SW 1271 (cell line): Measurements from ENCODE around the gene COL5A1.

Experiments
- DNase-seq, 2 experiments: peaks; one replicate each; lab custom pipeline; 2025; lab: John Stamatoyannopoulos, UW

Gene COL5A1

DNA sequence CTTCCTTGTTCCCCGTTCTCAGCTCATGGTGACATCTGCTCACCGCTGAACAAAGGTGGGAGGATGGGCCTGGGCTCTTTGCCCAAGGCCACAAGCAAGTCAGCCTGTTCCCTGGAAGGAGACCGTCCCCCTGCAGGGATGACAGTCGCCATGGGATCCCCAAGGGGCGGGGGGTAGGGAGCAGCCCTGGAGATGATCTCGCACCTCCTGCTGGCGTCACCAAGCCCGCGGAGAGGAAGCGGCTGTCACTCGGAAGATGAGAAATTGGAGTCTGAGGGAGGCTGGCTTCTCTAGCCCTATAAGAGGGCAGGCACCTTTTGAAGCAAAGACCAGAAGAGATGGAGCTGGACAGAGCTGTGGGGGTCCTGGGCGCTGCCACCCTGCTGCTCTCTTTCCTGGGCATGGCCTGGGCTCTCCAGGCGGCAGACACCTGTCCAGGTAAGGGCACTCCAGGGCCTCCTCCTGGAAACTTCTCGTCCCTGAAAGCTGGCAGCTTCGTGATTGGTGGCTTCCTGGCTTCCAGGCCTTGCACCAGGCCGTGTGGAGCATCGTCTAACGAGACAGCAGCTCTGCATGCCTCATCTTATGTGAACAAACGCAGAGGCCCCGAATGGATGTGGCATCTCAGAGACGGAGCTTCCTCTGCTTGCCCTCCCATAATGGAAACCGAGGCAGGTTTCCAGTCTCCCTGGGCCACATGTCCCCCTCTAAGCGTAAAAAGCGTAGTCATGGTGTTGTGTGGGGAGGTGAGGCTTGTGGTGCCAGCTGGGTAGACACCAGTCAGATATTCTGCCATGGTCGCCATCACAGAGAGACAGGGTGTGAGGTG is 239.1 kb downstream of the COL5A1 start, which contains the start of gene FCN2:
TSS of gene FCN2 (plus strand) at position 327 of the 829 bp plus-strand sequence. CDS start at position 339, 12 bp downstream.
- DNase-seq, result no peak

DNA sequence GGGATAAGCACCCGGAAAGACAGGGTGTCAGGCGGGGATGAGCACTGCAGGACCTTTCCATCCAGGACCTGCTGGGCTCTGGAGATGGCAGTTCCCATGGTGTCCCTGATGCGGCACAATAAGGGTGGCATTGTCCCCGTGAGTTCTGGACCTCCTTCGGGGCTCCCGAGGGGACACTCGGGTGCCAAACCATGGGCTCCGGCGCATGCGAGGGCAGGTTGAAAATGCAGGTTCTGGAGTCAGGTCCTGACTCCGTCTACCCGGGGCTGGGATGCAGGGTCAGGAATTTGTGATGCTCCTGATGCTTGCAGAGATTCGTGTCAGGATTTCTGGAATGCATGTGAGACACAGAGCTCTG is 239.7 kb downstream of the COL5A1 start:
- no peak for DNase-seq

GRCh38 chr9:134882204-134882785 is 240.7 kb downstream of the COL5A1 start:
- DNase-seq, result no peak

- DNase-seq, result no peak
Measured at GRCh38 chr9:134883040-134883782, 241.6 kb downstream of the COL5A1 start.

GRCh38 chr9:134884492-134884891 is 242.9 kb downstream of the COL5A1 start:
- DNase-seq, result no peak

DNA sequence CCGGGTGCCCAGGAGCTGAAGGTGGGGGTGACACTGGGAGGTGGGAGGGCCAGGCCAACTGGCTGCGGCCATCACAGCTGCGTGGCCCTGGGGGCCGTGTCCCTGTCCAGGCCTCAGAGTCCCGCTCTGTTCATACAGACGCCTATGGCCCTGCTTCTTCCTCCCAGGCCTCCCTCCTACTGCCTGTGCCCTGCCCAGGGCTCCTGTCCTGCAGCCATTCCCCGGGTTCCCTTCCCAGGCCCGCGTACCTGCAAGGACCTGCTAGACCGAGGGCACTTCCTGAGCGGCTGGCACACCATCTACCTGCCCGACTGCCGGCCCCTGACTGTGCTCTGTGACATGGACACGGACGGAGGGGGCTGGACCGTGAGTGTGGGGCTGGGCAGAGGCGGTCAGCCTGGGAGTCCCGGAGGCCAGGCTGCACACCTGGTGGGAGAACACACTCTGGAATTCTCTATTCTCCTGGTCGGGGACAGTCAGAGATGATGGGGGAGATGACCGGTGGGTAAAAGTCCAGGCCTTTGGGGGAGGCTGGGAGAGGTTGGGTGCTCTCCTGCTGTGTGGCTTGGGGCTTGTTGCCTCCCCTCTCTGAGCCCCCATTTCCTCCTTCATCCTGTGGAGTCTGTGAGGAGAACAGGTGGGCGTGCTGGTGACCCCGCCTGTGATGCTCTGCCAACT is 243.5 kb downstream of the COL5A1 start:
- no peak for DNase-seq

GRCh38 chr9:134885679-134886412 is 244.2 kb downstream of the COL5A1 start:
- DNase-seq, result no peak

DNA sequence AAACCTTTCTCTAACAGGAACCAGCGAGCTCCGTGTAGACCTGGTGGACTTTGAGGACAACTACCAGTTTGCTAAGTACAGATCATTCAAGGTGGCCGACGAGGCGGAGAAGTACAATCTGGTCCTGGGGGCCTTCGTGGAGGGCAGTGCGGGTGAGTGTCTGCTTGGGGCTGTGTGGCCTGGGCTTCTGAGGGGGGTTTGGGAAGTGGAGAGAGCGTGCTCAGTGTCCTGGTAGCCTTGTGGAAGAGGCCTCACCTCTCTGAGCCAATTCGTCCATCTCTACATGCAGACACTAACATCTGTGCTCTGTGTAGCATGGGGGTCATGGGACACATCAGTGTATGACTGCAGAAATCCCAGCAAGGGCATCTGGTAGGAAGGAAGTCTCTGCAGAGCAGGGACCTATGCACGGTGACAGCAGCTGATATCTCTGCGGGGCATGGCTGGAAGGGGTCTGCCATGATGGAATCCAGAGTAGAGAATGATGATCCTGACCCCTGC is 244.9 kb downstream of the COL5A1 start:
- DNase-seq, result no peak

- no peak for DNase-seq
Measured at GRCh38 chr9:134887219-134887618, 245.6 kb downstream of the COL5A1 start.

DNA sequence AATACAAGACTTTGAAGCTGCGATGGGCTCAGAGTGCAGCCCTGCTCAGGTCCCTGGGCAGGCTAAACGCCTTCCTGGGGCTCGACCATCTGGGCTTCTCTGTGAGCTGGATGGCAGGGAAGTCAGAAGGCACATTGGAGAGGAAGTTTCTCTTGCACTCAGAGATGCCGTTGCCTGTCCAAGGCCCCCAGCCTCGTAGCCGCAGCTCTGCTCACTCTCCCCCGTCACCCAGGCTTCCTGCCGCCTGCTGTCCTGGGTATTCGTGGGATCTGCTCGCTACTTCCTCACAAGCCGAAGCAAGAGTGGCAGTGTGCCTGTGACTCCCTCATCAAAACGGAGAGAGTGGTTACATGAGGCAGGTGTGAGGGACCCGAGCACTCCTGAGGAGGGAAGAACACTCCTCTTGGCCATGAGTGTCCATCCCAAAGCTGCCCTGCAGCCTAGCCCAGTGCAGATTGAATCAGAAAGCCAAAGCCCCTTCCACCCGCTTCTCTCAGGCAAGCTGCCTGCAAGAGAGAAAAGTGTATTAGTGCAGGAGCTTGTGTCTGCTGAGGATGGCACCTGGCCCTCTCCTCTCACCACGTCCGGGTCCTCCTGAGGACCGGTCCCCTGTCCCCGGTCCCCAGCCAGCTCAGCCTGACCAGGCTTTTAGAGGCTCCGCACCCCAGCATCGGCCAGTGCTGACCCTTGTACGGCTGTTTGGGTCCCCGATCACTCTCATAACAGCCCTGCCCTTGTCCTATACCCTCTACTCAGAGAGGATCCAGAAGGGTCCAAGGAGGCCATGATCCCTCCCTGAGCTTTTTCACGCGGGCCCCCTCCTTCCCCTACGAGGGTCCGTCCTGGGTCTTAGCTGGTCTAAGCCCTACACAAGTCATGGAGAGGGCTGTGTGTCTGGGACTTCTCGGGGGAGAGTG is 246.3 kb downstream of the COL5A1 start:
- no peak for DNase-seq

DNA sequence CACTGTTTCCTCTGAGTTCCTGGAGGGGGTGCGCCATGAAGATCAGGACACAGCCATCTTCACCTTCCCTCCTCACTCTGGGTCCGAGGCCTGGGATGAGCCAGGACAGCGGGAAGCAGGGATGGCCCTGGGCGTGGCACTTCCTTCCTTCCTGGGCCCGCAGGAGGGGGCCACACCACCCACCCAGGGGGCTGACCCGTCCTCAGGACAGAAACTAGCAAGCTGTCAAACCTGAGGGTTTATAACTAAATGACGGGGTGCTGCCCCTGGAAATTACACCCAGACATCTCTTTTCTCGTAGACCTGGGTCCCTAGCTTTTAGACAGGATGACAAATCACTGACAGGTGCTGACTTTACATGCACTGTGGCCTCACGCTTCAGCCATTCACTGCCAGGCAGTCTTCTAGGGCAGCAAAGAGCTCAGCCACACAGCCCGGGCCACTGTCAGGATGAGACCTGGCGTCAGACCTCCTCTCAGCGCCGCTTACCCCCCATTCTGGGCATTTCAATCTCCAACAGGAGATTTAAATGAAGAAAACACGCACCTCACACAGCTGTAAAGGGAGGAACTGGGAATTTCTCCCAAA is 247.1 kb downstream of the COL5A1 start:
- DNase-seq, result no peak

DNA sequence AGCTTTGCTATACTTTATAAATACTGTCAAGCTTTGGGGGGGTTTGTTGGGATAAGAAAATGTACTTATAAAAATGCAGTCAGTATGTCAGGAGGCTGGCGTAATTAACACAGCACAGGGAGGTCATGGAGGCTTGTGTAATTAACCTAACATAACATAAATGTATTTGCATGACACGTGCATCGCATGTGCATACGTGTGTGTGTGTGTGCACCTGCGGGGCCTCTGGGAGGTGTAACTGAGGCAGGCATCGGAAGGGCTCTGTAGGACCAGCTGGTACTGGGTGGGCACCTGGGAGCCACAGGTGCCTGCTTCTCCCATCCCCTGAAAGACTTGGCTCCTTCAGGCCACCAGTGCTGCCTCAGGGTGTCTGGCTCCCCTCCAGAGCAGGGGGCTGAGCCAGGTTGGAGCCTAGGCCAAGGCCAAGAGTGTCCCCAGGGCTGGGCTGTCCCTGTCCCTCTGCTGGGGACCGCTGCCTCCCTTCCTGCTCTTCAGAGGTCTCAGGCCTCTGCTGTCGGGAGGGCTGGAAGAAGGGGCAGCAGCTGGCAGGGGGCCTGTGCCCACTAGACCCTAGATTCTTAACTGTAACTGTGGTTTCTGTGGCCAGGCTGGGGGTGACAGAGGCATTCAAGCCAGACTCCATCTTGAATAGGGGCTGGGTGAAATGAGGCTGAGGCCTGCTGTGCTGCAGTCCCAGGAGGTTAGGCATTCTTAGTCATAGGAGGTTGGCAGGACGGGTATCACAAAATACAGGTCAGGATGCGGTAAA is 248.0 kb downstream of the COL5A1 start:
- no peak for DNase-seq

DNA sequence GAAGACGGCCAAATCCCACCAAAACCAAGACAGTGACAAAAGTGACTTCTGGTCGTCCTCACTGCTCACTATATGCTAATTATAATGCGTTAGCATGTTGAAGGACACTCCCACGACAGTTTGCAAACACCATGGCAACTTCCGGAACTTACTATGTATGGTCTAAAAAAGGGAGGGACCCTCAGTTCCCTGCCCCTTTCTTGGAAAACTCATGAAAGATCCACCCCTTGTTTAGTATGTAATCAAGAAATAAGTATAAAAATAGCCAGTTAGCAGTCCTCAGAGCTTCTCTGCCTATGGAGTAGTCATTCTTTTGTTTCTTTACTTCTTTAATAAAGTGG is 248.5 kb downstream of the COL5A1 start:
- no peak for DNase-seq

DNA sequence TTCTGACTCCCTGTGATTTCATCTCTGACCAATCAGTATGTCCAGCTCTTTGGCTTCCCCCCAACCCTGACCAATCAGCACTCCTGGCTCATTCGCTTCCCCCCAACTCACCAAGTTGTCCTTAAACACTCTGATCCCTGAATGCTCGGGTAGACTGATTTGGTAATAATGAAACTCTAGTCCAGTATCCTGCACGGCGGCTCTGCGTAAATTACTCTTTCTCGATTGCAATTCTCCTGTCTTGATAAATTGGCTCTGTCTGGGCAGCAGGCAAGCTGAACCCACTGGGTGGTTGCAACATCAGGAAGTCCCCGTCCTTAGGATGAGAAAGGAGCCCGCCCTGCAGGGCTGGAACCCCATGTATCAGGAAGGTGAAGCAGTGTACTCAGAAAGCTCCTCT is 249.4 kb downstream of the COL5A1 start:
- no peak for DNase-seq

DNA sequence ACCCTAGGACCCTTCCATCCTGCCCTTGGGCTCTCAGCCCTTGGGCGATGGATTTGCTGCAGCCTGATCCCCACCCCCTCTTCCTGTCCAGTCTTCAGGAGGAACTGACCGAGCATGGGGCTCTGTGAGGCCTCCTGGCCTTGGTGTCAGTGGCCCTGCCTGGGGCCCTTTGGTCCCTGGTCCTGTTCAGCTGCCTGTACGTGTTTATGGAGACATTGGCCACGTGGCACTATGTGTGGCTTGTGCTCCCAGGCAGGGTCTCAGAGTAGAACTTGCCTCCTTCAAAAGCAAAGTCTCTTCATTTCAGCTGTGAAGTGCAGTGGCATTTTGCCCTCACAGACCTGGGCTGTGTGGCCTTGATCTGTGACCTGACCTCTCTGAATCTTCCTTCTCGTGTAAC is 250.1 kb downstream of the COL5A1 start:
- DNase-seq, result no peak

GRCh38 chr9:134892221-134892620 is 250.6 kb downstream of the COL5A1 start:
- no peak for DNase-seq

GRCh38 chr9:134892820-134893420 is 251.3 kb downstream of the COL5A1 start:
- DNase-seq, result no peak
